GM19324 (cell line): ENCODE measurements around the gene SEMA6B.

Experiments used
- ATAC-seq: cut with Tn5 transposase; IDR thresholded peaks from one replicate; pipeline ENCODE4 v1.9.1; 2021; ENCODE audit warnings: mild to moderate bottlenecking, moderate library complexity; ENCODE audit not compliant: unreplicated experiment, low FRiP score

Gene SEMA6B

DNA sequence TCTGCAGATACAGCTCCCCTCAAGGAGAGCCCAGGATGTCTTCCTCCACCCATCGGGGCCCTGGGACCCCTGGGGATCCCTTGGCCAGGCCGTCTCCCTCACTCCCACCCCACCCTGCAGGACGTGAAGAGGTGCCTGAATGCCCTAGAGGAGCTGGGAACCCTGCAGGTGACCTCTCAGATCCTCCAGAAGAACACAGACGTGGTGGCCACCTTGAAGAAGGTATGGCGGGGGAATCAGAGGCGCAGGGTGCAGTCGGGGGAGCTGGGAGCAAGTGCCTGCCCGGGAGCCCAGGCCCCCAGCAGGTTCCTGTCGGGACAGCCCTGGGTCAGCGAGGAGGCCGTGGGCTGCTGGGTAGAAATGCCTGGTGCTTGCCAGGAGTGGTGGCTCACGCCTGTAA, 60.8 kb downstream of the SEMA6B start:
- ATAC-seq, result no peak

DNA sequence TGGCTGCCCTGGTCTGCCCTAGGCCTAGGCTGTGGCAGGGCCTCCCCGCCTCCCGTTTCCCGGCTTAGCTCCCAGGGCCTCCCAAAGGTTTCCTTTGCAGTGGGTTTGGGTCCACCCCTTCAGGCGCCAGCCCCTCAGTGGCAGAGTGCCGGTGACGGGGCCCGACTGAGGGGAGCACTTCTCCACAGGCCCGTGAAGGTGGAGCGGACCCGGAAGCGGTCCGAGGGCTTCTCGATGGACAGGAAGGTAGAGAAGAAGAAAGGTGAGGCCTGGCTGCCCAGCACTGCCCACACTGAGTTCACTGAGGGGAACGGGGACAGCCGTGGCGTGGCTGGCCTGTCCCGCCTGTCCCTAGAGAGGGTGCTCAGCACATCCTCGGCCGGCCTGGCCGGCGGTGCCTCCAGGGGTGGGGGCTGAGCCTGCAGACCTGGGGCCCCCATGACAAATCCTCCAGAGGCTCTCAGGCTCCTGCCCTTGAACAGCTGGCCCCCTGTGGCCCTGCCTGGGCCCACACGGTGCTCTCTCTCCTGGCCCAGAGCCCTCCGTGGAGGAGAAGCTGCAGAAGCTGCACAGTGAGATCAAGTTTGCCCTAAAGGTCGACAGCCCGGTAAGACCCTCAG, 61.6 kb downstream of the SEMA6B start:
- ATAC-seq, result no peak

DNA sequence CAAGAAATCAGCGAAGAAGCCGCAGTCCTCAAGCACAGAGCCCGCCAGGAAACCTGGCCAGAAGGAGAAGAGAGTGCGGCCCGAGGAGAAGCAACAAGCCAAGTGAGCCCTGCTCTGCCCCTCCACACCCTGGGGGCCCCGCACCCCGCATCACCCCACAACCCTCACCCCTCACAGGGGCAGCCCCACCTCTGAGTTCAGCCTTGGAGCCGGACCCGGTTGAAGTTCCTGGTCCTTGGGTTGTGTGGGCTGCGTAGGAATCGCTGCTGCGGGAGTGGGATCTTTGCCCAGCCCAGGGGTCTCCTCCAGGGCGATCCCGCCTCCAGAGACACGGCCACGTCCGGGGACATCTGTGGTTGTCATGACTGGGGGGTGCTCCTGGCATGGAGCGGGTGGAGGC, 63.2 kb downstream of the SEMA6B start:
- no peak for ATAC-seq

DNA sequence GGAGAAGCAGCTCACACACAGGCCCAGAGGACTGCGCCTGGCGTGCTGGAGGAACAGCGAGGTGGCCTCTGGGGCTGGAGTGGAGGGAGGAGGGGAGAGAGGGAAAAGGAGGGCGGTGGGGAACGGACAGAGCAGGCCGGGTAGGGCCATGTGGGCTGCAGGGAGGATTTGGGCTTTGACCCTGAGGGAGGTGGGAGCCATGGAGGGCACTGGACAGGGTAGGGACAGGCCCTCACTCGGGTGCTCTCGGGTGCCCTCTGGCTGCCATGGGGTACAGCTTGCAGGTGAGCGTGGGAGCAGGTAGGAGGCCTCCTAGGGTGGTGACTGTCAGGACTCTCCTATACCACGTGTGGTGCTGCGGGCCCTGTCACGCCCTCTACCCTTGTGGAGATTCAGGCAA, 64.0 kb downstream of the SEMA6B start:
- ATAC-seq, result no peak

DNA sequence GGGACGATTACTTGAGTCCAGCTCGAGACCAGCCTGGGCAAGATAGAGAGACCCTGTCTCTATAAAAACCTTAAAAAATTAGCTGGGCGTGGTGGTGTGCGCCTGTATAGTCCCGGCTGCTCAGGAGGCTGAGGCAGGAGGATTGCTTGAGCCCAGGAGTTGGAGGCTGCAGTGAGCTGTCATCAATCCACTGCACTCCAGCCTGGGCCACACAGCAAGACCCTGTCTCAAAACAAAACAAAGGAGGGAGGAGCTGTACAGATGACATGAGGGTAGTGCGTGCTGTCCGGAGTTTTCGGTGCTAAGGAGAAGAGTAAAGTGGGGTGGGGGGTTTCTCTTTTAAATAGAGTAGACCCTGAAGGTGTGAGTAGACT, 64.8 kb downstream of the SEMA6B start:
- ATAC-seq, result no peak

DNA sequence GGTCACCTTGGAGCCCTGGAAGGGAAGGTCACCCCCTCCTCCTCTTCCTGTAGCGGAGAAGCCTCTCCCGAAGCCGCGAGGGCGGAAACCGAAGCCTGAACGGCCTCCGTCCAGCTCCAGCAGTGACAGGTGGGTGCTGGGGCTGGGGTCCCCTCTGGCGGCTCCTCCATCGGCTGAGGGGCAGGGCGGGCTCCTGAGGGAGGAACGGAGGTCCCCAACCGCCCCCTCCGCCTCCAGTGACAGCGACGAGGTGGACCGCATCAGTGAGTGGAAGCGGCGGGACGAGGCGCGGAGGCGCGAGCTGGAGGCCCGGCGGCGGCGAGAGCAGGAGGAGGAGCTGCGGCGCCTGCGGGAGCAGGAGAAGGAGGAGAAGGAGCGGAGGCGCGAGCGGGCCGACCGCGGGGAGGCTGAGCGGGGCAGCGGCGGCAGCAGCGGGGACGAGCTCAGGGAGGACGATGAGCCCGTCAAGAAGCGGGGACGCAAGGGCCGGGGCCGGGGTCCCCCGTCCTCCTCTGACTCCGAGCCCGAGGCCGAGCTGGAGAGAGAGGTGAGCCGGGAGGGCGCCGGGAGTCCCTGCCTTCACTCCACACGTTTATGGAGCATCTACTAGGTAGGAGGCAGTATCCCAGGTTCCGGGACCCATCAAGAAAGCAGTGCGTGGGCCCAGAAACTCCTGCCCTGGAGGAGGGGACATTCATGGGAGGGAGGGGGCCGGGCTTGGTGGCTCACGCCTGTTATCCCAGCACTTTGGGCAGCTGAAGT, 65.4 kb downstream of the SEMA6B start:
- no peak for ATAC-seq

DNA sequence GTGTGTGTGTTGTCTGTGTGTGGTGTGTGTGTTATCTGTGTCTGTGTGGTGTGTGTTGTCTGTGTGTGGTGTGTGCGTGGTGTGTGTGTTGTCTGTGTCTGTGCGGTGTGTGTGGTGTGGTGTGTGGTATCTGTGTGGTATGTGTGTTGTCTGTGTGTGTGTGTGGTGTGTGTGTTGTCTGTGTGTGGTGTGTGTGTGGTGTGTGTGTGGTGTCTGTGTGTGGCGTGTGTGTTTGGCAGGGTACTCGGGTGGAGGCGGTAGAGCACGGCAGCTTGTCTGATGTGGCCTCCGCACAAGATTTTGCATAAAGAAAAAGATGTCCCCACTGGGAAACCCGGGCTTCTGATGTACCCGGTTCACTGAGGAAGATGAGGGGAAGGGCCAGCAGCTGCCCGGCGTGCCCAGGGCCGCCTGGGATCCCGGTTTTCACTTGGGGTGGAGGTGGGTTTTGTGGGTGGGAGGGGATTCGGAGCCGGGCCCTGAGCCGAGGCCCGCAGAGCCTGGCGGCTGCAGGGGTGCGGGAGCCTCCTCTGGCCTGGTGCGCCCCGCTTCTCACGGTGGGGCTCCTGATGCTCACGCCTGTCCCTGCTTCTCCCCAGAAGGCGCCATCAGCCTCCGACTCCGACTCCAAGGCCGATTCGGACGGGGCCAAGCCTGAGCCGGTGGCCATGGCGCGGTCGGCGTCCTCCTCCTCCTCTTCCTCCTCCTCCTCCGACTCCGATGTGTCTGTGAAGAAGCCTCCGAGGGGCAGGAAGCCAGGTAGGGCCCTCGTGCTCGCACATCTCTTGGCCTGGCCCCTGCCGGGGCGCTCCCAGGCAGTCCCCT, 66.2 kb downstream of the SEMA6B start:
- no peak for ATAC-seq
